Sigmoid colon (tissue), 7 donors: ENCODE data around the gene ADAM10. TPM values are rescaled to one million over a fixed set of nuclear protein-coding genes. Genes with fewer than 3 reads are reported as not detected.

ENCODE experiments used
- DNase-seq: peaks from one replicate; pipeline ENCODE4 v3.0.0-alpha.2; 2019
- H3K27ac ChIP-seq, 4 donors: fragments of 200-600 bp; sonication (generic); one replicate each; pipeline ENCODE4 v1.5.1; 2016 to 2019; ENCODE audit warnings: mild to moderate bottlenecking in 1 of 4
- H3K27me3 ChIP-seq, 3 donors: fragments of 200-600 bp; sonication (generic); one replicate each; pipeline ENCODE4 v1.5.1; 2019; ENCODE audit warnings: mild to moderate bottlenecking in 1 of 3
- H3K36me3 ChIP-seq, 4 donors: fragments of 200-600 bp; sonication (generic); one replicate each; pipeline ENCODE4 v1.5.1; 2016 to 2019
- H3K4me1 ChIP-seq, 4 donors: fragments of 200-600 bp; sonication (generic); one replicate each; pipeline ENCODE4 v1.5.1; 2017 to 2019
- H3K4me3 ChIP-seq, 4 donors: fragments of 200-600 bp; sonication (generic); one replicate each; pipeline ENCODE4 v1.5.1; 2017 to 2019; ENCODE audit warnings: mild to moderate bottlenecking in 2 of 4, moderate library complexity in 1 of 4
- H3K9me3 ChIP-seq, 4 donors: fragments of 200-600 bp in 3 of 4; sonication (generic) in 3 of 4; one replicate each; pipeline versions ENCODE4 v1.5.1 to v1.6.1; 2013 to 2019
- EP300 ChIP-seq, 4 donors: sonication (generic); formaldehyde crosslinking; IDR thresholded peaks; one replicate each; pipeline ENCODE4 v1.6.1; 2017; ENCODE audit warnings: antibody characterized with exemption in 4 of 4
- POLR2A ChIP-seq, 2 donors: fragments of 450-650 bp; IDR thresholded peaks; one replicate each; pipeline ENCODE4 v1.6.1; 2016; ENCODE audit warnings: antibody characterized with exemption in 2 of 2, mild to moderate bottlenecking in 2 of 2, moderate library complexity in 2 of 2
- POLR2AphosphoS5 ChIP-seq, 4 donors: sonication (generic); formaldehyde crosslinking; IDR thresholded peaks; one replicate each; pipeline ENCODE4 v1.6.1; 2017; ENCODE audit warnings: antibody characterized with exemption in 4 of 4
- WGBS, 2 donors: extraction: QIAGEN DNeasy Blood & Tissue Kit; methylation state at CpG; one replicate each; pipeline ENCODE4 v1.1.7; 2013; 5-methylcytosine and 5-hydroxymethylcytosine counted together
- intact Hi-C: fragments of 100-400 bp; cut with DNase I; formaldehyde crosslinking; loops from one replicate; pipeline ENCODE4 v1.15.1; 2023
- polyA plus RNA-seq, 3 donors: library from polyadenylated mRNA; stranded (reverse); fragments of 200-250 nt; gene quantifications; one replicate each; pipeline ENCODE4 v1.2.3, GENCODE V29; 2013
- total RNA-seq, 4 donors: library from RNA; depleted of rRNA; stranded (reverse); fragments of >200 nt; gene quantifications; one replicate each; pipeline ENCODE4 v1.1.0, GENCODE V29; 2016
- TF ChIP-seq, protein P1 (sequence below), 4 experiments: fragments of 450-650 bp in 3 of 4; fragments of 200-600 bp in 1 of 4; IDR thresholded peaks; one replicate each; pipeline ENCODE4 v1.5.1; 2016 to 2019; ENCODE audit warnings: antibody characterized with exemption in 4 of 4, mild to moderate bottlenecking in 3 of 4, moderate library complexity in 2 of 4
- donor health status: healthy with polysubstance abuse.
- donor health status: Bipolar disorder and iron deficiency.
- donor health status: healthy.

Gene ADAM10
- total and polyA plus RNA-seq, 7 donors, result 6.6 to 70.9 (median 44.9) TPM

DNA sequence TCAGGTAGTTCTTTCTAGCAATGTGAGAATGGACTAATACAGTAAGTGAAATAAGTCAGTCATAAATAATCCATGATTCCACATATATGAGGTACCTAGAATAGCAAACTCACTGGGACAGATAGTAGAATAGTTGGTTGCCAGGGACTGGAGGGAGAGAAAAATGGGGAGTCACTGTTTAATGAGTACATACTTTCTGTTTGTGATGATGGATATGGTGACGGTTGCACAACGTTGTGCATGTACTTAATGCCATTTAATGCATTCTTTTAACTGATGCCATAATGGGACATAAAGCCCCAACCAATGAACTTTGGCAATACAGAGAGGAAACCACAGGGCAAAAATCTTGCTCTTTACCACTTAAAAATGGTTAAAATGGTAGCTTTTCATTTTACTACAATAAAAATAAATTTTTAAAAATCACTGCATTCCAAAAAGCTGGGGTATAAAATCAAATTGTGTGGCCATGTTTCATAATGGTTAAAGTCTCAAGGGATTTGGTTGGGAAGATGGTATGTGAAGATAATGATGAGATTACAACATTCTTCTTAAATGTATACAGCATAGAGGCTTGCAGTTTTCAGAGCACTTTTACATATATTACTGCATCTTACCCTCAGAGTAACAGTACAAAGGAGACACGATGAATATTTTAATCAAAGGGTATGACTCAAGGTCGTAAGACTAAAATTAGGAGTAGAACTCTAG is 45.2 kb downstream of the ADAM10 start:
- no peak for DNase-seq
- no peaks in the 10 kb centered on the region for H3K27me3 ChIP-seq
- no peaks in the 10 kb centered on the region for H3K36me3 ChIP-seq
- H3K27ac ChIP-seq, result no peak overlapping the region
- H3K9me3 ChIP-seq, result no peaks in the 10 kb centered on the region
- no peak overlapping the region for H3K4me3 ChIP-seq
- no peak for TF ChIP-seq EP300 (IDR thresholded peaks at IDR 0.05)
- no peak for TF ChIP-seq POLR2A (IDR thresholded peaks at IDR 0.05)
- no peak for TF ChIP-seq POLR2AphosphoS5 (IDR thresholded peaks at IDR 0.05)
- TF ChIP-seq, protein P1, sequence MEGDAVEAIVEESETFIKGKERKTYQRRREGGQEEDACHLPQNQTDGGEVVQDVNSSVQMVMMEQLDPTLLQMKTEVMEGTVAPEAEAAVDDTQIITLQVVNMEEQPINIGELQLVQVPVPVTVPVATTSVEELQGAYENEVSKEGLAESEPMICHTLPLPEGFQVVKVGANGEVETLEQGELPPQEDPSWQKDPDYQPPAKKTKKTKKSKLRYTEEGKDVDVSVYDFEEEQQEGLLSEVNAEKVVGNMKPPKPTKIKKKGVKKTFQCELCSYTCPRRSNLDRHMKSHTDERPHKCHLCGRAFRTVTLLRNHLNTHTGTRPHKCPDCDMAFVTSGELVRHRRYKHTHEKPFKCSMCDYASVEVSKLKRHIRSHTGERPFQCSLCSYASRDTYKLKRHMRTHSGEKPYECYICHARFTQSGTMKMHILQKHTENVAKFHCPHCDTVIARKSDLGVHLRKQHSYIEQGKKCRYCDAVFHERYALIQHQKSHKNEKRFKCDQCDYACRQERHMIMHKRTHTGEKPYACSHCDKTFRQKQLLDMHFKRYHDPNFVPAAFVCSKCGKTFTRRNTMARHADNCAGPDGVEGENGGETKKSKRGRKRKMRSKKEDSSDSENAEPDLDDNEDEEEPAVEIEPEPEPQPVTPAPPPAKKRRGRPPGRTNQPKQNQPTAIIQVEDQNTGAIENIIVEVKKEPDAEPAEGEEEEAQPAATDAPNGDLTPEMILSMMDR (IDR thresholded peaks at IDR 0.05), result no peak
- intact Hi-C loops, result no loop called here
- 91 to 95% methylated on average over 4 of the region's 4 CpGs for WGBS, 2 donors
- H3K4me1 ChIP-seq, result peaks cover 0 to 4% (median 0%) of the 10 kb centered on the region in 4 donors

DNA sequence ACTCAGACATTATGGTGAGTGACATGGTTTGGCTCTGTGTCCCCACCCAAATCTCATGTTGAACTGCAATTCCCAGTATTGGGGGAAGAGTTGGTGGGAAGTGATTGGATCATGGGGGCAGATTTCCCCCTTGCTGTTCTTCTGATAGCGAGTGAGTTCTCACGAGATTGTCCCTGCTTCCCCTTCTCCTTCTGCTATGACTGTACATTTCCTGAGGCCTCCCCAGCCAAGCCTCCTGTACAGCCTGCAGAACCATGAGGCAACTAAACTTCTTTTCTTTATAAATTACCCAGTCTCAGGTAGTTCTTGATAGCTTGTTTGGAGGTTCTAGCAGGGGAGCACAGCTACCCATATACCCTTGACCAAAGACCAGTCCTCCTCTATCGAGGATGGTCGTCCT is 45.9 kb downstream of the ADAM10 start:
- DNase-seq, result no peak
- TF ChIP-seq POLR2A (IDR thresholded peaks at IDR 0.05) (no peak), POLR2AphosphoS5 (IDR thresholded peaks at IDR 0.05) (no peak), EP300 (IDR thresholded peaks at IDR 0.05) (no peak)
- TF ChIP-seq, protein P1 (IDR thresholded peaks at IDR 0.05), result no peak
- no peaks in the 10 kb centered on the region for H3K9me3 ChIP-seq
- H3K4me1 ChIP-seq, result peaks cover 0 to 4% (median 0%) of the 10 kb centered on the region in 4 donors
- intact Hi-C loops, result no loop called here
- WGBS, 2 donors, result 81 to 93% methylated on average over 4 of the region's 4 CpGs
- H3K27ac ChIP-seq, result no peak overlapping the region
- H3K36me3 ChIP-seq, result no peaks in the 10 kb centered on the region
- no peaks in the 10 kb centered on the region for H3K27me3 ChIP-seq
- H3K4me3 ChIP-seq, result no peak overlapping the region

DNA sequence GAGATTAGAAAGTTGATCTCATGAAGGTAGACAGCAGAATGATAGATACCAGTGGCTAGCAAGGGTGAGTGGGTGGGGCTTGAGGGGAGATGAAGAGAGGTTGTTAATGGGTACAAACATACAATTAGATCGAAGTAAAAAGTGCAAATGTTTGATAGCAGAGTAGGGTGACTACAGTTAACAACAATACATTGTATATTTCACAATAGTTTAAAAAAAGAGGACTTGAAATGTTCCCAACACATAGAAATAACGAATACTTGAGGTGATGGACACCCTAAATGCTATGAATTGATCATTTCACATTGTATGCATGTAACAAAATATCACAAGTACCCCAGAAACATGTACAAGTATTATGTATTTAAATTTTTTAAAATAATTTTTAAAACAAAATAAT is 47.3 kb downstream of the ADAM10 start:
- intact Hi-C loops, result no loop called here
- TF ChIP-seq, protein P1 (IDR thresholded peaks at IDR 0.05), result no peak
- TF ChIP-seq EP300 (IDR thresholded peaks at IDR 0.05) (no peak), POLR2A (IDR thresholded peaks at IDR 0.05) (no peak), POLR2AphosphoS5 (IDR thresholded peaks at IDR 0.05) (no peak)
- Histone ChIP-seq H3K27ac (no peak overlapping the region), H3K36me3 (no peaks in the 10 kb centered on the region), H3K4me1 (peaks cover 0 to 4% (median 0%) of the 10 kb centered on the region in 4 donors), H3K4me3 (no peak overlapping the region), H3K9me3 (no peaks in the 10 kb centered on the region), H3K27me3 (no peaks in the 10 kb centered on the region)
- WGBS, 2 donors, result 93% methylated on average over 2 of the region's 2 CpGs
- DNase-seq, result no peak

DNA sequence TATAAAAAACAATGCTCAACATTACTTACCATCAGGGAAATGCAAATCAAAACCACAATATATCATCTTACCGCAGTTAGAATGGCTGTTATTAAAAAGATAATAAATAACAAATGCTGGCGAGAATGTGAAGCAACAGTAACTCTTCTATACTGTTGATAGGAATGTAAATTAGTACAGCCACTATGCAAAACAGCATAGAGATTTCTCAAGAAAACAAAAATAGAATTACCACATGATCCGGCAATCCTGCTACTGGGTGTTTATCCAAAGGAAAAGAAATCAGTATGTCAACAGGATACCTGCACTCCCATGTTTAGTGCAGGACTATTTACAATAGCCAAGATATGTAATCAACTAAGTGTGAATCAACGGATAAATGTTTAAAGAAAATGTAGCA is 48.1 kb downstream of the ADAM10 start:
- Histone ChIP-seq H3K27me3 (no peaks in the 10 kb centered on the region), H3K36me3 (no peaks in the 10 kb centered on the region), H3K9me3 (no peaks in the 10 kb centered on the region), H3K4me3 (no peak overlapping the region), H3K27ac (no peak overlapping the region), H3K4me1 (peaks cover 0 to 4% (median 0%) of the 10 kb centered on the region in 4 donors)
- intact Hi-C loops, result no loop called here
- 88 to 89% methylated on average over 4 of the region's 4 CpGs for WGBS, 2 donors
- TF ChIP-seq, protein P1 (IDR thresholded peaks at IDR 0.05), result no peak
- TF ChIP-seq EP300 (IDR thresholded peaks at IDR 0.05), result no peak
- no peak for TF ChIP-seq POLR2A (IDR thresholded peaks at IDR 0.05)
- no peak for TF ChIP-seq POLR2AphosphoS5 (IDR thresholded peaks at IDR 0.05)
- no peak for DNase-seq

DNA sequence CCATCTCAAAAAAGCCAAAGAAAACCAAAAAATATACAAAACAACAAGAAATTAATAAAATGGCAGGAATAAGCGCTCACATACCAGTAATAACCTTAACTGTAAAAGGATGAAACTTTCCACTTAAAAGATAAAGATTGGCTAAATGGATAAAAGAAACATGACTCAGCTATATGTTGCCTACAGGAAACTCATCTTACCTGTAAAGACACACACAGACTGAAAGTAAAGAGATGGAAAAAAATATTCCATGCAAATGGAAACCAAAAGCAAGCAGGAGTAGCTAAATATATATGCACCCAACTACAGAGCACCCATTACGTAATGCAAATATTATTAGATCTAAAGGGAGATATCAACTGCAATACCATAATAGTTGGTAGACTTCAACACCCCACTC is 49.7 kb downstream of the ADAM10 start:
- Histone ChIP-seq H3K27me3 (no peaks in the 10 kb centered on the region), H3K27ac (no peak overlapping the region), H3K4me1 (peaks cover 0 to 11% (median 3%) of the 10 kb centered on the region in 4 donors), H3K9me3 (no peaks in the 10 kb centered on the region), H3K4me3 (no peak overlapping the region), H3K36me3 (no peaks in the 10 kb centered on the region)
- 97 to 98% methylated on average over 2 of the region's 2 CpGs for WGBS, 2 donors
- TF ChIP-seq POLR2A (IDR thresholded peaks at IDR 0.05) (no peak), EP300 (IDR thresholded peaks at IDR 0.05) (no peak), POLR2AphosphoS5 (IDR thresholded peaks at IDR 0.05) (no peak)
- TF ChIP-seq, protein P1 (IDR thresholded peaks at IDR 0.05), result no peak
- intact Hi-C loops, result no loop called here
- DNase-seq, result no peak
